CD4-positive, alpha-beta T cell (primary cell): ENCODE data around the gene BTF3. TPM values are rescaled to one million over a fixed set of nuclear protein-coding genes. Genes with fewer than 3 reads are reported as not detected.

Source experiments
- ATAC-seq: fragments of 200-7000 bp; cut with Tn5 transposase; one replicate; pipeline ENCODE4 v1.10.0; 2022; ENCODE audit warnings: mild to moderate bottlenecking; ENCODE audit not compliant: poor library complexity
- CTCF ChIA-PET: fragments of 350-600 bp; sonication (Branson Sonifier 250); formaldehyde crosslinking; loops from one replicate; lab custom pipeline; 2021; ENCODE audit warnings: antibody characterized with exemption, inconsistent platforms; lab: Charles Lee
- POLR2A ChIA-PET: fragments of 350-600 bp; sonication (Branson Sonifier 250); formaldehyde crosslinking; loops from one replicate; lab custom pipeline; 2021; ENCODE audit warnings: antibody characterized with exemption, inconsistent platforms; lab: Charles Lee
- DNase-seq, 14 experiments: peaks; one replicate each; pipeline ENCODE4 v3.0.0-alpha.2; 2013 to 2020; ENCODE audit warnings: mixed read lengths in 2 of 14
- H3K27ac ChIP-seq, 2 donors: one replicate each; pipeline versions ENCODE4 v1.5.1 to v1.7.0; 2013; ENCODE audit warnings: low read length in 2 of 2, low read depth in 1 of 2, mild to moderate bottlenecking in 1 of 2
- H3K27me3 ChIP-seq, 2 experiments: 1 replicate in 1 of 2; 2 replicates in 1 of 2; pipeline versions ENCODE4 v1.6.1 to v1.7.0; 2013; ENCODE audit warnings: low read length in 2 of 2, control low read depth in 1 of 2, mild to moderate bottlenecking in 1 of 2, moderate library complexity in 1 of 2; ENCODE audit not compliant: insufficient read depth in 2 of 2, control insufficient read depth in 1 of 2
- H3K36me3 ChIP-seq: one replicate; pipeline ENCODE4 v1.6.1; 2013; ENCODE audit warnings: low read length, control low read depth; ENCODE audit not compliant: insufficient read depth
- H3K4me1 ChIP-seq: one replicate; pipeline ENCODE4 v1.6.1; 2013; ENCODE audit warnings: low read length, control low read depth; ENCODE audit not compliant: insufficient read depth
- H3K4me3 ChIP-seq: one replicate; pipeline ENCODE4 v1.5.1; 2013; ENCODE audit warnings: mild to moderate bottlenecking, low read length, moderate library complexity
- H3K9me3 ChIP-seq, 2 experiments: 1 replicate in 1 of 2; 2 replicates in 1 of 2; pipeline versions ENCODE4 v1.6.1 to v1.7.0; 2013; ENCODE audit warnings: low read length in 2 of 2, mild to moderate bottlenecking in 2 of 2, control low read depth in 1 of 2, moderate library complexity in 1 of 2; ENCODE audit not compliant: control insufficient read depth in 1 of 2, insufficient read depth in 1 of 2
- H3K27ac Mint-ChIP-seq: one replicate; pipeline ENCODE4 v1.8.0; 2020; ENCODE audit warnings: mixed read lengths
- H3K27me3 Mint-ChIP-seq: one replicate; pipeline ENCODE4 v1.8.0; 2021; ENCODE audit warnings: mixed read lengths
- H3K36me3 Mint-ChIP-seq: one replicate; pipeline ENCODE4 v1.8.0; 2021; ENCODE audit warnings: low read depth, mixed read lengths
- H3K4me1 Mint-ChIP-seq: one replicate; pipeline ENCODE4 v1.8.0; 2021; ENCODE audit warnings: low read depth, mixed read lengths
- H3K4me3 Mint-ChIP-seq: one replicate; pipeline ENCODE4 v1.8.0; 2020; ENCODE audit warnings: mild to moderate bottlenecking, mixed read lengths
- H3K9me3 Mint-ChIP-seq: one replicate; pipeline ENCODE4 v1.8.0; 2020; ENCODE audit warnings: mixed read lengths
- intact Hi-C, 2 experiments: fragments of 100-400 bp; cut with DNase I in 1 of 2; cut with micrococcal nuclease in 1 of 2; formaldehyde crosslinking; loops; one replicate each; pipeline versions ENCODE4 v1.15.1 to v1.9.0; 2023 to 2025; cut with DNase I, micrococcal nuclease
- total RNA-seq, 174 experiments: library from RNA in 2 of 174; stranded (reverse) in 2 of 174; gene quantifications; one replicate each; pipeline ENCODE4 v1.2.3 and lab custom pipeline; 2021 to 2026
- TF ChIP-seq, protein P1 (sequence below): fragments of 200-600 bp; IDR thresholded peaks from one replicate; pipeline ENCODE4 v1.8.0; 2022; ENCODE audit warnings: antibody characterized with exemption, mild to moderate bottlenecking

BTF3 gene
- total RNA-seq, 2 experiments from 2014 or later: 756 to 769 TPM

DNA sequence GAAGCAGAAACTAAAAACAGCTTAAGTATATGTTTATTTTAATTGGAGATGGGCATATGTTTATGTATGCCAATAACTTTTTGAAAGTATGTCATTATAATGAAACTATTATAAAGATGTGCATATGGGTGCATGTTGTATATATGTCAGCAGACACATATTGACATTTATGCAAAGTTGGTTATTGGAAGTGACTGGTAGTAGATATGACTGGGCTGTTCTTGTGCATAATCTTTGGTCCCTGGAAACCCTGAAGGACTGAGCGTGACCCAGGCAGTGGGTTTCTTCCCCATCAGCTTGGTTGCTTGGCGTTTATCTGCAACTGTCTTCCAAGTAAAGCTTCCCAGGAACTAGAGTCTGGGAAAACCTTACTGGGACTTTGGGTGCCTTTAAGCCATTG lies 41.5 kb downstream of the BTF3 start:
- intact Hi-C loops: no loop called here
- CTCF ChIA-PET: no interaction called here

DNA sequence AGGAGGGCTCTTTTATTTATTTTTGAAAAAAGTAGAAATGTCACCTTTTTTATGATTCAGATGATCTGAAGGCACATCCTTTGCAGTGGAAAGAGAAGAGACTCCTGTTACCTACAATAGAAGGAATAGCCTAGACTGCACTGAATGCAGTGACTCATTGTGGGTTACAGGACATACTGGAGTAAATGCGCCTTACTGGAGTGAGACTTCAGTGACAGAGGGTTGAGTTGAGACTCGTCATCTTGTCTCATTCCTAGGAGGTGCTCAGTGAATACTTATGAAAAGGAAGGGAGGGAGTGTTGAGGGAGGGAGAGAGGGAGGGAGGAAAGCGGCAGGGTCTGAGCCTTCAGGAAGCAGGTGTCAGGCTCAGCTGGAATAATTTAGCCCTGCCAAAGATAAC lies 42.0 kb downstream of the BTF3 start:
- Mint-ChIP-seq H3K27ac (no peak overlapping the region), H3K27me3 (peaks cover 44% of the 10 kb centered on the region), H3K9me3 (no peaks in the 10 kb centered on the region), H3K36me3 (no peaks in the 10 kb centered on the region), H3K4me1 (no peaks in the 10 kb centered on the region), H3K4me3 (no peak overlapping the region)
- no peaks in the 10 kb centered on the region for H3K36me3 ChIP-seq
- ChIA-PET CTCF (no interaction called here), POLR2A (interaction anchor here (0.6 kb wide), 1 partner anchor 26 kb away, joined by 3 read pairs; the partner anchor contains the start of gene UTP15)
- ATAC-seq (no peak), DNase-seq (no peak)
- H3K4me1 ChIP-seq: peaks cover 4% of the 10 kb centered on the region
- no peak overlapping the region for H3K27ac ChIP-seq
- H3K9me3 ChIP-seq: no peaks in the 10 kb centered on the region
- no peak overlapping the region for H3K4me3 ChIP-seq
- intact Hi-C loops: no loop called here
- H3K27me3 ChIP-seq: peaks cover 6 to 10% of the 10 kb centered on the region in 2 experiments
- TF ChIP-seq, protein P1, sequence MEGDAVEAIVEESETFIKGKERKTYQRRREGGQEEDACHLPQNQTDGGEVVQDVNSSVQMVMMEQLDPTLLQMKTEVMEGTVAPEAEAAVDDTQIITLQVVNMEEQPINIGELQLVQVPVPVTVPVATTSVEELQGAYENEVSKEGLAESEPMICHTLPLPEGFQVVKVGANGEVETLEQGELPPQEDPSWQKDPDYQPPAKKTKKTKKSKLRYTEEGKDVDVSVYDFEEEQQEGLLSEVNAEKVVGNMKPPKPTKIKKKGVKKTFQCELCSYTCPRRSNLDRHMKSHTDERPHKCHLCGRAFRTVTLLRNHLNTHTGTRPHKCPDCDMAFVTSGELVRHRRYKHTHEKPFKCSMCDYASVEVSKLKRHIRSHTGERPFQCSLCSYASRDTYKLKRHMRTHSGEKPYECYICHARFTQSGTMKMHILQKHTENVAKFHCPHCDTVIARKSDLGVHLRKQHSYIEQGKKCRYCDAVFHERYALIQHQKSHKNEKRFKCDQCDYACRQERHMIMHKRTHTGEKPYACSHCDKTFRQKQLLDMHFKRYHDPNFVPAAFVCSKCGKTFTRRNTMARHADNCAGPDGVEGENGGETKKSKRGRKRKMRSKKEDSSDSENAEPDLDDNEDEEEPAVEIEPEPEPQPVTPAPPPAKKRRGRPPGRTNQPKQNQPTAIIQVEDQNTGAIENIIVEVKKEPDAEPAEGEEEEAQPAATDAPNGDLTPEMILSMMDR: no peak

More for the DNA sequence above, 41.5 kb downstream of the BTF3 start:
- Histone ChIP-seq H3K27ac (no peak overlapping the region), H3K27me3 (peaks cover 6 to 10% of the 10 kb centered on the region in 2 experiments), H3K4me3 (no peak overlapping the region), H3K36me3 (no peaks in the 10 kb centered on the region), H3K9me3 (no peaks in the 10 kb centered on the region), H3K4me1 (peaks cover 4% of the 10 kb centered on the region)
- H3K9me3 Mint-ChIP-seq: no peaks in the 10 kb centered on the region
- H3K4me1 Mint-ChIP-seq: no peaks in the 10 kb centered on the region
- H3K36me3 Mint-ChIP-seq: no peaks in the 10 kb centered on the region
- peaks cover 40% of the 10 kb centered on the region for H3K27me3 Mint-ChIP-seq
- DNase-seq (no peak), ATAC-seq (no peak)
- TF ChIP-seq, protein P1: no peak
- no peak overlapping the region for H3K27ac Mint-ChIP-seq
- H3K4me3 Mint-ChIP-seq: no peak overlapping the region
- POLR2A ChIA-PET: interaction anchor here (0.6 kb wide), 1 partner anchor 26 kb away, joined by 3 read pairs; the partner anchor contains the start of gene UTP15

DNA sequence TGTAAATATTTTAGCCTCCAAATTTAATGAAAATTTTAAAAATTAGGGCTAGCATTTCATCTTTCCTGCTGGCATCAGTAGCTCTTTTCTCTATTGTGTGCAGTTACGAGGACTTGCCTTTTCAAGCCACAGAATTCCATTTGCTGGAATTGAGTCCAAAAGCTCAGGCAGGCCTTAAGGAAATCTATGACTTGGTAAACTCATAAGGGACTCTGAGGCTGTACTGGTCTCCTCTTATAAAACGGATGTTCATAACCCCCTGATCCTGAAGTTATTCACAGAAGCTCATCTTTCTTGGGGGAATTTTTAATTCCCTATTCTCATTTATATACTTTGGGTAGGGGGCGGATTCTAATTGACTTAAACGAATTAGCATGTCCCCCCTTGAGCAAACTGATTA lies 43.8 kb downstream of the BTF3 start:
- no peaks in the 10 kb centered on the region for H3K4me1 Mint-ChIP-seq
- H3K27ac Mint-ChIP-seq: no peak overlapping the region
- no peaks in the 10 kb centered on the region for H3K9me3 Mint-ChIP-seq
- Histone ChIP-seq H3K36me3 (no peaks in the 10 kb centered on the region), H3K27me3 (peaks cover 6 to 10% of the 10 kb centered on the region in 2 experiments), H3K9me3 (no peaks in the 10 kb centered on the region), H3K4me3 (no peak overlapping the region), H3K27ac (no peak overlapping the region), H3K4me1 (no peaks in the 10 kb centered on the region)
- H3K4me3 Mint-ChIP-seq: no peak overlapping the region
- ATAC-seq: no peak
- ChIA-PET POLR2A (no interaction called here), CTCF (no interaction called here)
- intact Hi-C loops: no loop called here
- peaks cover 44% of the 10 kb centered on the region for H3K27me3 Mint-ChIP-seq
- no peak for DNase-seq
- H3K36me3 Mint-ChIP-seq: no peaks in the 10 kb centered on the region
- TF ChIP-seq, protein P1: no peak
